Breast epithelium (tissue), 3 donors: ENCODE data around the gene LMO2.

ENCODE experiments used
- CTCF ChIP-seq, 3 donors: fragments of 450-650 bp; IDR thresholded peaks; one replicate each; pipeline ENCODE4 v1.5.1; 2016 to 2017; ENCODE audit warnings: antibody characterized with exemption in 3 of 3, mild to moderate bottlenecking in 3 of 3, moderate library complexity in 3 of 3
- POLR2A ChIP-seq: fragments of 450-650 bp; IDR thresholded peaks from one replicate; pipeline ENCODE4 v1.6.1; 2016; ENCODE audit warnings: antibody characterized with exemption, mild to moderate bottlenecking, moderate library complexity
- POLR2AphosphoS5 ChIP-seq, 3 donors: sonication (generic); formaldehyde crosslinking; IDR thresholded peaks; one replicate each; pipeline ENCODE4 v1.6.1; 2017; ENCODE audit warnings: antibody characterized with exemption in 3 of 3

GRCh38 chr11:33875621-33876294 is 16.1 kb downstream of the LMO2 start:
- TF ChIP-seq POLR2A (no peak), CTCF (IDR thresholded peaks at IDR 0.05) (no peak), POLR2AphosphoS5 (IDR thresholded peaks at IDR 0.05) (no peak)
